Measurements from ENCODE around the gene FEM1A. TPM values are rescaled to one million over a fixed set of nuclear protein-coding genes. Genes with fewer than 3 reads are reported as not detected.

Gene FEM1A
- total RNA-seq, 1 donor from 2014 or later = 17.3 TPM

GRCh38 chr19:4764393-4764660, 27.2 kb upstream of the FEM1A start:
- Mint-ChIP-seq H3K27ac (ENCODE audit: unreplicated experiment) (no peak overlapping the region), H3K4me3 (peak overlapping the region; percentile 66), H3K27me3 (ENCODE audit: low read depth) (peaks cover 18% of the 10 kb centered on the region), H3K9me3 (no peaks in the 10 kb centered on the region), H3K4me1 (peaks cover 27% of the 10 kb centered on the region), H3K36me3 (ENCODE audit: low read depth) (no peaks in the 10 kb centered on the region)
- no peak for DNase-seq (ENCODE audit: low read depth, low spot score)
- TF ChIP-seq, protein P1, sequence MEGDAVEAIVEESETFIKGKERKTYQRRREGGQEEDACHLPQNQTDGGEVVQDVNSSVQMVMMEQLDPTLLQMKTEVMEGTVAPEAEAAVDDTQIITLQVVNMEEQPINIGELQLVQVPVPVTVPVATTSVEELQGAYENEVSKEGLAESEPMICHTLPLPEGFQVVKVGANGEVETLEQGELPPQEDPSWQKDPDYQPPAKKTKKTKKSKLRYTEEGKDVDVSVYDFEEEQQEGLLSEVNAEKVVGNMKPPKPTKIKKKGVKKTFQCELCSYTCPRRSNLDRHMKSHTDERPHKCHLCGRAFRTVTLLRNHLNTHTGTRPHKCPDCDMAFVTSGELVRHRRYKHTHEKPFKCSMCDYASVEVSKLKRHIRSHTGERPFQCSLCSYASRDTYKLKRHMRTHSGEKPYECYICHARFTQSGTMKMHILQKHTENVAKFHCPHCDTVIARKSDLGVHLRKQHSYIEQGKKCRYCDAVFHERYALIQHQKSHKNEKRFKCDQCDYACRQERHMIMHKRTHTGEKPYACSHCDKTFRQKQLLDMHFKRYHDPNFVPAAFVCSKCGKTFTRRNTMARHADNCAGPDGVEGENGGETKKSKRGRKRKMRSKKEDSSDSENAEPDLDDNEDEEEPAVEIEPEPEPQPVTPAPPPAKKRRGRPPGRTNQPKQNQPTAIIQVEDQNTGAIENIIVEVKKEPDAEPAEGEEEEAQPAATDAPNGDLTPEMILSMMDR (conservative IDR thresholded peaks at IDR 0.05) = no peak

DNA sequence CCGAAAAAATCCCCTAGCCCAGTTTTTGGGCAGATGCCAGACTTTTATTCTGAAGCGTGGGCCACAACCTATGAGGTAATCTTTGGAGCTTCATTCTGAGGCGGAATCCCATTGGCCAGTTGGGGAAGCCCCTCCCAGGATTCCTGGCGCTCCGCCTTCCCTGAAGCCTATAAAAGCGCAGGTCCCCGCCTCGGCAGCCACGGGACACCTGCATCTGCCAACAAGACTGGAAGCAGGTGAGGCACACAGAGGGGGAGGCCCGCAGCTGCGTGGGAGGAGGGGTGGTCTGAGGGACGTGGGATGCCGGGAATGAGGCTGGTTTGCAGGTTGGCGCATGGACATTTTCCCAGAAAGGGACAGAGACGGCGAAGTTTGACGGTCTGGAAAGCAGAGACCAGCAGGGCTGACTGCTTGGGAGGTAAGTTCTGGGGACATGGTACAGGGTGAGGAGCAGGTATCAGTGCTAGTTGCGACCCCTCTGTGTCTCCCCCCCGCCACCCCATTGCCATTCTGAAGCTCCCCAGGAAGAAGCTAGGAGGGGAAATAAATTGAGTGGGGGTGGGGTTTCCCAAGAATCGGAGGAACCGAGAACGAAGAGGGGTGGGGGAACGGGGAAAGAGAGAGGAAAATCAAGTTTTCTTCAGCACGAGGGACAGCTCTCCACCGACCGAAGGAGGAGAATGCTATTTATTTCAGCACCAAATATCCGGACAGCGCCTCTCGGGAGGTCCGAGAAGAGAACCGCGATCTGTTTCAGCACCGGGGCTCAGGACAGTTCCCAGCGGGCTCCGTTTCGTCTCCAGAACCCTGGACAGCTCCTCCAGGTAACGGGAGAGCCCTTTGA, 22.4 kb upstream of the FEM1A start:
- Mint-ChIP-seq H3K4me1 (peaks cover 12% of the 10 kb centered on the region), H3K9me3 (no peaks in the 10 kb centered on the region), H3K36me3 (ENCODE audit: low read depth) (no peaks in the 10 kb centered on the region), H3K27ac (ENCODE audit: unreplicated experiment) (no peak overlapping the region), H3K4me3 (no peak overlapping the region), H3K27me3 (ENCODE audit: low read depth) (peaks cover 46% of the 10 kb centered on the region)
- TF ChIP-seq, protein P1 (conservative IDR thresholded peaks at IDR 0.05) = no peak
- peak; percentile 98 for DNase-seq (ENCODE audit: low read depth, low spot score)

DNA sequence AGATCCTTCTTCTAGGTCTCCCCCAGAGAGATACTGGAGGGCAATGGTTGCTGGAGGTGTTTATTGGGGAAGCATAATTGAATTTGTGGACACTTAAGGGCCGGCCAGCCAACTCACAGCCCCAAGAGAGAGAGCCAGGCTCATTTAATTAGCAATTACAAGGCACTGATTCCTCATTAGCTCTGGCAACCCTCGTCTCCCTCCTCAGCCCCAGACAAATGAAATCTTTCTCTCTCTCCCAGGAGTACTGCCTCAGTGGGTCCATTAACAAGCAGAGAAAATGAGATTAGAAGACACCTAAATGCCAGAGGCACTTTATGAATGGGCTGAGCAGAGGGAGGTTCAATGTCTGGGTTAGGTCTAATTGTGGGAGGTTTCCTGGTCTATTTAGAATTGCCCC, 19.0 kb upstream of the FEM1A start:
- TF ChIP-seq, protein P1 (conservative IDR thresholded peaks at IDR 0.05) = no peak
- Mint-ChIP-seq H3K9me3 (no peaks in the 10 kb centered on the region), H3K4me3 (no peak overlapping the region), H3K27me3 (ENCODE audit: low read depth) (peaks cover 70% of the 10 kb centered on the region), H3K36me3 (ENCODE audit: low read depth) (no peaks in the 10 kb centered on the region), H3K4me1 (peaks cover 5% of the 10 kb centered on the region), H3K27ac (ENCODE audit: unreplicated experiment) (no peak overlapping the region)
- DNase-seq (ENCODE audit: low read depth, low spot score) = no peak

DNA sequence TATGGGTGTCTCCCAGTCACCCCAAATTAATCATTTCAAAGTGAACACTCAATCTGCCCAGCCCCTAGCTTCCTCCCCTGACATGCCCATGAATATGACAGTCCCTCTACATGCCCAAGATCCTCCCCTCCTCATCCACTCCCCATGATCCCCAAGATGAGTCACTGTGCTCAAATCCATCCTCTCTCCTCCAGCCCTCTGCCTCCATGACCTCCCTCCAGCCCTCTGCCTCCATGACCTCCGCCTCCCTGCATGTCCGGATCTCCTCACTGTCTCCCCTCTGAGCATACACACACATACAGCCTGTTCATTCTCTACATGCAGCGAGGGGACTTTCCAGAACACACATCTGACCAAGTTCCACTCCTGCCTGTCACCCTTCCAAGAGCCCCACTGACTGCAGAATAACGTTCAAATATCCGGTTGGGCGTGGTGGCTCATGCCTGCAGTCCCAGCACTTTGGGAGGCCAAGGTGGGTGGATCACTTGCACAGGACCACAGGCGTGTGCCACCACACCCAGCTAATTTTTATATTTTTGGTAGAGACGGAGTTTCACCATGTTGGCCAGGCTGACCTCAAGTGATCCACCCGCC, 18.4 kb upstream of the FEM1A start:
- H3K9me3 Mint-ChIP-seq = no peaks in the 10 kb centered on the region
- no peak overlapping the region for H3K4me3 Mint-ChIP-seq
- TF ChIP-seq, protein P1 (conservative IDR thresholded peaks at IDR 0.05) = no peak
- no peaks in the 10 kb centered on the region for H3K36me3 Mint-ChIP-seq (ENCODE audit: low read depth)
- peaks cover 5% of the 10 kb centered on the region for H3K4me1 Mint-ChIP-seq
- H3K27ac Mint-ChIP-seq (ENCODE audit: unreplicated experiment) = no peak overlapping the region
- no peak for DNase-seq (ENCODE audit: low read depth, low spot score)
- H3K27me3 Mint-ChIP-seq (ENCODE audit: low read depth) = peaks cover 73% of the 10 kb centered on the region

GRCh38 chr19:4774136-4774535, 17.4 kb upstream of the FEM1A start:
- no peak overlapping the region for H3K27ac Mint-ChIP-seq (ENCODE audit: unreplicated experiment)
- peaks cover 72% of the 10 kb centered on the region for H3K27me3 Mint-ChIP-seq (ENCODE audit: low read depth)
- H3K4me3 Mint-ChIP-seq = no peak overlapping the region
- peaks cover 5% of the 10 kb centered on the region for H3K4me1 Mint-ChIP-seq
- DNase-seq (ENCODE audit: low read depth, low spot score) = no peak
- TF ChIP-seq, protein P1 (conservative IDR thresholded peaks at IDR 0.05) = no peak
- H3K36me3 Mint-ChIP-seq (ENCODE audit: low read depth) = no peaks in the 10 kb centered on the region
- no peaks in the 10 kb centered on the region for H3K9me3 Mint-ChIP-seq
